ENCODE results near the gene USP1.

The USP1 gene

DNA sequence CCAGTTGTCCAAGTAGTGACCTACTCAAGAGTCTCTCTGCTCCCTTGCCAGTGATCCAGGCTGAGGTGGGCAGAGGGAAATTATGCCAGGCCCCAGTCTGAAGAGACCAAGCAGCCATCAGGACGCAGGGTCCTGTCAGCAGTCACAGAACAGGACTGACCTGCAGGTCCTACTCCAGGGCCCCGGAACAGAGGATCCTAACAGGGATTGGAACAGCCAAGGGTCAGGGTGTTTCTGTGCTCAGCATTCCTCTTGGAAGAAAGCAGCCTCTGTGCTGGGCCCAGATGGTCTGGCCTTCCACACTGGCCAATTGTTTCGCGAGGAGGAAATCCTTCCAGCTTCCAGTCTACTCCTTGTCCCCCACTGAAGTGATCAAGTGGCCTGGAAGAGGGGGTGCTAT lies 41.6 kb upstream of the USP1 start:
- in situ Hi-C loops (cut with MboI; ENCODE audit: low sequenced_read_pairs, unreplicated experiment): no loop called here
- no peak for DNase-seq (ENCODE audit: low spot score)
- TF ChIP-seq, protein P1, sequence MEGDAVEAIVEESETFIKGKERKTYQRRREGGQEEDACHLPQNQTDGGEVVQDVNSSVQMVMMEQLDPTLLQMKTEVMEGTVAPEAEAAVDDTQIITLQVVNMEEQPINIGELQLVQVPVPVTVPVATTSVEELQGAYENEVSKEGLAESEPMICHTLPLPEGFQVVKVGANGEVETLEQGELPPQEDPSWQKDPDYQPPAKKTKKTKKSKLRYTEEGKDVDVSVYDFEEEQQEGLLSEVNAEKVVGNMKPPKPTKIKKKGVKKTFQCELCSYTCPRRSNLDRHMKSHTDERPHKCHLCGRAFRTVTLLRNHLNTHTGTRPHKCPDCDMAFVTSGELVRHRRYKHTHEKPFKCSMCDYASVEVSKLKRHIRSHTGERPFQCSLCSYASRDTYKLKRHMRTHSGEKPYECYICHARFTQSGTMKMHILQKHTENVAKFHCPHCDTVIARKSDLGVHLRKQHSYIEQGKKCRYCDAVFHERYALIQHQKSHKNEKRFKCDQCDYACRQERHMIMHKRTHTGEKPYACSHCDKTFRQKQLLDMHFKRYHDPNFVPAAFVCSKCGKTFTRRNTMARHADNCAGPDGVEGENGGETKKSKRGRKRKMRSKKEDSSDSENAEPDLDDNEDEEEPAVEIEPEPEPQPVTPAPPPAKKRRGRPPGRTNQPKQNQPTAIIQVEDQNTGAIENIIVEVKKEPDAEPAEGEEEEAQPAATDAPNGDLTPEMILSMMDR (IDR thresholded peaks at IDR 0.05; ENCODE audit: borderline replicate concordance, control extremely low read depth, extremely low read depth, insufficient read depth, missing control alignments): no peak

DNA sequence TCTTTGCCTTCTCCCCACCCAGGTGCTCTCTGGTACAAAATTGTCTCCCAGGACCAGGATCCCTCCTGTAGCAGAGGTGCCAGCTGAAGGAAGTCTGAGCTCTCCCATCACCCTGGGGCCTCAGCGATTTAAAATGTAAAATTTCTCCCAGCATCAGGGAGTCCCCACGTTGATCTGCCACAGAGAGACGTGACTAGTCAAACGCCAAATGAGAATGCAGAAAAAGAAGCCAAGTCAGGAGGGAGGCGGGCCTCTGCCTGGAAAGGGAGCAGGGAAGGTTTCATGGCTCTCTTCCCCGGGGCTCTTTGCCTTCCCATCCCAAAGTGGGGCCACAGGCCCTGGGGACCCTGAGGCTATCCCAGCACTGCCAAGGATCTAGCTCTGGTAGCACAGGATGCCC lies 40.0 kb upstream of the USP1 start:
- no peak for DNase-seq (ENCODE audit: low spot score)
- in situ Hi-C loops (cut with MboI; ENCODE audit: low sequenced_read_pairs, unreplicated experiment): no loop called here
- TF ChIP-seq, protein P1 (IDR thresholded peaks at IDR 0.05; ENCODE audit: borderline replicate concordance, control extremely low read depth, extremely low read depth, insufficient read depth, missing control alignments): no peak

DNA sequence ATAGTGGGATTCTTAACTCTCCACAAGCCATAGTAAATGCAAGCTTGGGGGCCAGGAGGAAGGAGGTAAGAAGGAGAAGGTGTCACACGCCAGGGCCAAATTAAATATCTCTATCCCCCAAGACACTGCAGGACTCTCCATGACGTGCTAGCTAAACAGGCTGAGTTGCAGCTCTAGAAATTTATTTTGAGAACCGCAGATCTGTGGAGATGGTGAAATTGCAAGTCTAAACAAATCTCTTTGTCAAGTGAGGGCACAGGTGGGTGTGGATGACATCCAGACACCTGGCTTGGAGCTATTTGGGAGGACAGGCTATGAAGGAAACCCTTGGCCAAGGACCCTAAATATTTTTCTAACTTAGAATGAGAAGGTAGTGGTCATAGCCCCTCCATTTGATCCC lies 39.5 kb upstream of the USP1 start:
- DNase-seq (ENCODE audit: low spot score): no peak
- in situ Hi-C loops (cut with MboI; ENCODE audit: low sequenced_read_pairs, unreplicated experiment): no loop called here
- TF ChIP-seq, protein P1 (IDR thresholded peaks at IDR 0.05; ENCODE audit: borderline replicate concordance, control extremely low read depth, extremely low read depth, insufficient read depth, missing control alignments): no peak

DNA sequence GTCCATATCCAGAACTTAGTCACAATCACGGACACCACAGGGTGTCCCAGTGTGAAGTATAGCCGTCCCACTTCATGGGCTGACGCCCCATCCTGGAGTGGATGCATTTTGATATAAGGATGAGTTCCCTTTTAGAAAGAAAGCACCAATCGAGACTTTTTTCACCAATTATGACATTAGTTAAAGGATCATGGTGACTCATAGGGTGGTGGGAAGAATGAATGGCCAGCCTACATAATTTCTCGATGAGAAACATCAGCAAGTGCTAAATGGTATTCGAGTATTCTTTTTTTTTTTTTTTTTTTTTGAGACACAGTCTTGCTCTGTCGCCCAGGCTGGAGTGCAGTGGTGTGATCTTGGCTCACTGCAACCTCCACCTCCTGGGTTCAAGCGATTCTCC lies 38.5 kb upstream of the USP1 start:
- in situ Hi-C loops (cut with MboI; ENCODE audit: low sequenced_read_pairs, unreplicated experiment): no loop called here

DNA sequence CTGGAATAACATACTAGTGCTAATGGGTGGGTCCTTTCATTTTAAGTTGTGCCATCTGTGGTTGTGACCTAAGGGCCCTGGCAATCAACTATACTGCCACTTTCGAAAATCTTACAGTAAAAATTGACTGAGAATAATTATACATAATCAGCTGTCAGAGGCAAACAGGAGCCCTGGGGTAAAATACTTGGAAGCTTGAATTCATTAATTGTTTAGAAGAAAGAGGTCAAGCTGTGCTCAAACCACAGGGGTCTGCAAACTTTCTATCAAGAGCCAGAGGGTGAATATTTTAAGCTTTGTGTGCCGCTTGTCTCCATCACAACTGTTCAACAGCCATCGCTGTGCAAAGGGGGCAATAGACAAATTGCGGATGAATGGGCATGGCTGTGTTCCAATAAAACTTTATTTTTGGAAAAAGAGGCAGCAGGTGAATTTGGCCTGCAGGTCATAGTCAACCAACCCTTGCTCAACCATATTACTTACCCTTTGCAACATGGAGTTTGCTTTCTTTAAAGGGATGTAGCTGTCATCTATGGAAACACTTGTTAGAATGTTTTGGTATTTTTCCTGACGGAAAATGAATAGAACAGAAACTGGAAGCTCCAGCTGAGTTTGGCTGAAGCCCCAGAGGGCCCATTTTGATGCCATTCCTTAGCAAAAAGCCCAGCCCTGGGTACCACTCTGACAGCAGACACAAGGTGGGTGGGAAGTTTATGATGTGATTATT lies 35.7 kb upstream of the USP1 start:
- no peak for DNase-seq (ENCODE audit: low spot score)
- in situ Hi-C loops (cut with MboI; ENCODE audit: low sequenced_read_pairs, unreplicated experiment): no loop called here
- TF ChIP-seq, protein P1 (IDR thresholded peaks at IDR 0.05; ENCODE audit: borderline replicate concordance, control extremely low read depth, extremely low read depth, insufficient read depth, missing control alignments): no peak

More for the DNA sequence above, 38.5 kb upstream of the USP1 start:
- TF ChIP-seq, protein P1 (IDR thresholded peaks at IDR 0.05; ENCODE audit: borderline replicate concordance, control extremely low read depth, extremely low read depth, insufficient read depth, missing control alignments): no peak
- DNase-seq (ENCODE audit: low spot score): no peak

DNA sequence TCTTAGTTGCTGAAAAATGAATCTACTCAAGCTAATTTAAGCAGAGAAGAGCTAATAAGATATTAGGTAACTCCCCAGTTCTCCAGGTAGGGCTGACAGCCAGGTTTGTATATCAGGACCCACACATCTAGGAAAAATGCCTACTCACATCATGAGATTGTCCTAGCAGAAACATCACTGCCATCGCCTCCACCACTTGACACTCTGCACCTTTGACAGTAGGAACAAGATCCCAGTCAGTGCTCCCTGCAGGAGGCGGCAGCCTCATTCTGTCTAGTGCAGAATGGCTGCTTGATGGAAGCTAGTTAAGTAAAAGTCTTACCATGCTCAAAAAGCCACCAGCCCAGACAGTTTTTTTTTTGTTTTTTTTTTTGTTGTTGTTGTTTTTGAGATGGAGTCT lies 31.6 kb upstream of the USP1 start:
- TF ChIP-seq, protein P1 (IDR thresholded peaks at IDR 0.05; ENCODE audit: borderline replicate concordance, control extremely low read depth, extremely low read depth, insufficient read depth, missing control alignments): no peak
- no peak for DNase-seq (ENCODE audit: low spot score)
- in situ Hi-C loops (cut with MboI; ENCODE audit: low sequenced_read_pairs, unreplicated experiment): no loop called here

Measured in GM13976 (cell line).